Measurements from ENCODE around the gene NTPCR.

Gene NTPCR

DNA sequence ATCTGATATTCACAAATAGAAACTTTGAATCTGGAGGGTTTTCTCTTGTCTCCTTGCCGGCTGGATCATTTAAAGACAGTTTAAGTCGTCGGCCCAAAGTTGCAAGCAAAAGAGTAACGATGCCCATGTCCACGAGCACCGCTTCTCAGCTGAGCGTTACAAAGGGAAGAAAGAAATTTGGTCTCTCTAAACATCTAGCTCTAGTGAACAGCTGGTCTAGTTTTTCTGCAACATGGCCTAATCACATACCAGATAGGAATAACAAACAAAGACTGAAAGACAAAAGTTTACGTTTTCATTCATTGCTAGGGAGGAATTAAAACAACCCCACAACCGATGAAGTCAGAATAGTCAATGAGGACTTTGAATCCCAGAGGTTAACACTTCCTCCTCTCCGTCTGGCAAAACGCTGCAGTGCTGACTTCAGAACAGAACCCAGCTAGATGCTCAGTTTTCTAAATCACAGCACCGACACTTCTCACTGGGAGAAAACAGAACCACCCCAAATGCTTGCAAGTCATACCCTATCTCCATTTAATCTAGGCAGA, 69.4 kb downstream of the NTPCR start:
- DNase-seq: no peak

DNA sequence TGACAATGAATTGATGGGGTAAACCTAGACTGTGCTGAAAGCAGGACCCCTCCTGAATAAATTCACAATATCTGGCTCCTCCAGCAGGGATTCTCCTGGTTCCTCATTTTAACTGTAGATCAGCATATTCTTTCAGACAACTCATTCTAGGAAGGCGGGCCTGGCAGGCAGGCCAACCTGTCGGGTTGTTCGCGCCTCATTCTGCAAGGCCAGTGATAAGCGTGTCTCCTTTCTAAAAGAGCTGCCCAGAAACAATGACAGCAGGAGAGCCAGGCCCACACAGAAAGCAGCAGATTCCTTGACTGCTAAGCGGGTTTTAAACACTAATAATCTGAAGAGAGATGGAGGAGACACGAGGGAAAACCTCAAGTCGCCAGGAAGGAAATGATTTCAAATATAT, 70.0 kb downstream of the NTPCR start:
- peak; percentile 32 for DNase-seq

DNA sequence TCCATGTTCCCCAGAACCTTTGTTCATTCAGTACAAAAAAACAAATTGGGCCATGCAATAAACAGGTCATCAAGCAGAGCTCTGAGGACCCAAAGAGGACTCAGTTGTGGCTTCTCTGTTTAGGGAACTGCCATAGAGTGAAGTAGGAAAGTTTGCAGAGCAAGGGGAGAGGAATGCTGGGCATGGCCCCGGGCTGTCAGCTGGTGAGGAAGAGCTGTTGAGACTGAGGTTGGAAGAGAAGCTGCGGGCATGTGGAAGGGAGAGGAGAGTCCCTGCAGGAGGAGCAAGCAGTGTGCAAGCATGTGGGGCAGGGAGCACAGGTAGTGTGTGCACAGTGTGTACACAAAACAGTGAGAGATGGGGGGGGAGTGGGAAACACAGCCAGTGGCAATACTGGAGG, 71.8 kb downstream of the NTPCR start:
- DNase-seq: no peak

DNA sequence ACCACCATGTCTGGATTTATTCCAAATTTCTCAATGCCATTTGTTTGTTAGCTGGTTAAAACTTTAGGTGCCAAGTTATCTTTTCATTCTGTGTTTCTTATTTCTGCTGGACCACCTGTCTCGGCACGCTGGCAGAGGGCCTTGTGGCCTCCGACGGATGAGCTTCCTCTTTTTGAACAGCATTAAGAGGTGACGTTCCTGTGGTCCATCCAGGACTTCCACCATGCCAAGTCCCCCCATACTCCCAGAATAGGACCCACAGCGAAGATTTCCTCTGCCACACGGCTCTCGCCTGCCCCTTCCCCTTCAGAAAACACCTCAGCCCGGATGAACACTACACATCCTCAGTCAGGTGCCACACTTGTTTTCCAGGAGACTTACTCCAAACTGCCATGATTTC, 73.8 kb downstream of the NTPCR start:
- DNase-seq: no peak

DNA sequence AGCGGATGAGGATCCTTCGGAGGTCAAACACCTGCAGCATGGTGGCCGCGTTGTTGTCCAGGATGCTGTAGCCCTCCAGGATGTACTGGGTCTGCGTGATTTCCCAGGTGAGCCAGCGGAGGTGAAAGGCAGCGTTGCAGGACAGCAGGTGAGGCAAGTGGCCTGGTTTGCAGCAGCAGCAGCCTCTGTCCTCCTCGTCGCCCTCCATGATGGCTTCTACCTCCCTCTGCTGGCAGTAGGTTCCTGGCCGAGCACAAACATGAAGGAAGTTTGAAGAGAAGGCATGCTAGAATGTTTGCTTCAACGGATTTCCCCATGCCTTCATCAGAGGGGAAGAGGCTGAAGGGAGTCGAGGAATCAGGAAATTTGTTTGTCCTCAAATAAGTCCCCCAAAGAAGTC, 74.7 kb downstream of the NTPCR start:
- DNase-seq: no peak

DNA sequence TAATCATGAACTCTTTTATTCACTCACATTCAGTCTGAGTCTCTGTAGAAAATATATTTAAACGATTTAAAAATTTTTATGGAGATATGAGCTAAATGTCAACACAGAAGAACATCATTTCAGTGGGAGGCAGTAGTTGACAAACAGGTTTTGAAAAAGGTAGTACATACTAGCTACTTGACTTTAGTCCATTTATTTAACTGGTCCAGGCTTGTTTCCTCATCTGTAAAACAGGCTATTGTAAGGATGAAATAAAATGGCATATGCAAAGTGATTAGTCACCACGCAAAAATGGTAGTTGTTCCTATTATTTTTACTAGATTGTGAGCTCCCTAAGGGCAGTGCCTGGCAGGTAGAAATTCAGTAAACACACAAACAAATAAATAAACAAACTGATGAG, 75.2 kb downstream of the NTPCR start:
- DNase-seq: no peak

DNA sequence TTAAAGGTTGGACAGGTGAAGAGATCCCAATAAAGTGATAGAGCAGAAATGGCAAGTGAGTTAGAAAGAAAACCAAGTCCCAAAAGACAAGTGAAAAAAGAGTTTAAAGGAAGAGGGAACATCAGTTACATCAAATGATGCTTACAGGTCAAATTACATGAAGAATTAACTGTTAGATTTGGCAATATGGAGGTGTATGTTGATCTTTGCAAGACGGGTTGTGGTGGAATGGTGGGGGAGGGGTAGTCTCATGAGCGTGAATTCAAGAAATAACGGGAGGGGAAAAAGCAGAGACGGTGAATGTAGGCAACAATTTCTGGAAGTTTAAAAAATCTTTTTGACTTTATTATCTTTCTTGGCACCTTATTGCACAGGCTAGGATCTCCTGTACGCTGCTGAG, 76.6 kb downstream of the NTPCR start:
- no peak for DNase-seq

DNA sequence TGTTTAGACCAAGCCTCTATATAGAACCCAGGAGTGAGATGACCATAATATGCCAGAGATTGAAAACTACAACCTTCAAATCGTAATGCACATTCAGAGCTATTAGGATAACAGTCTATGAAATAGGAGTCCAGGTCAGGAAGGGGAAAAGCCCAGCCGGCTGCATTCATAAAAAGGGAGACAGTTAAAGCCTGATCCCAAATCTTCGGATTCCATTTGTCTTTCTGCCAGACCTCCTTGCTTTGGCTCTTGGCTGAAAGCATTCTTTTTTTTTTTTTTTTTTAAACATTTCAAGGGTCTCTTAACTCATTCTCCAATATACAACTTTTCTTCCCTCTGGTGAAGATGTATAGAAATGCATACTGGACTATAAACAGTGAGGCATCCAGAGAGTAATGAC, 81.1 kb downstream of the NTPCR start:
- DNase-seq: peak; percentile 38

DNA sequence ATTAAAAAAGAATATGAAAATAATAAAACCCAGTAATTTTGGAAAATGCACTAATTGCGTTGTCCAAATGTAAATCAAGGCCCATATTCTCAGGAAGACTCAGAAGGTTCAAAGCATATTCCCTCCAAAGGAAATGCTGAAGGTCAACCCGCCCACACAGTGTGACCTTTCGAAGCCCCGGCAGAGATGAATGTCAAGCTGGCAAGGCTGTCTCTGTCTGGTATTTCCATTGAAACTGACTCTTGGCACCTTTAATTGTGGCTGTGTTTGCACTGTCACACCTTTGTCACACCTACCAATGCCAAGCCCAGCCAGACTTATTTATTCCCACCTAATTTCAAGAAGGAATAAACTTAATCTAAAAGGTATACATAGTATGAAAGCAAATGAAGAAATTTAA, 82.5 kb downstream of the NTPCR start:
- no peak for DNase-seq

DNA sequence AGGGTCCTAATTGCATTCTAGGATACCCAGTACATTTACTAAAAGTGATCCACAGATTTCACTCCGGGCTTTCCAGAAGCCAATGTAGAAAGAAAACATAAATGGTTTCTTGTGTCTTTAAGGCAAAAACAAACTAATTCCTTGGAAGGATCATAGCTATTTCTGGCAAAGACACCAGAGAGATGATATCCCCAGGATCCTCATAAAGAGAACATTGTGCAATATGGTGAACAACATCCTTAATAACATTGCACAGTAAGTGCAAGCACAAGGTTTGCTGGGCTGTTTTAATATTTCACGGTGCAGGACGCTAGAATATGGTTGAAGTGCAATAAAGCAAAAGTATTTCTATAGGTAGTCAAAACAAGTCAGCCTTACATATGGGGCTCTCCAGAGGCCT, 83.0 kb downstream of the NTPCR start:
- DNase-seq: no peak
